Neural cell (in vitro differentiated cells): ENCODE measurements around the gene CACNA1S. TPM values are rescaled to one million over a fixed set of nuclear protein-coding genes. Genes with fewer than 3 reads are reported as not detected.

Source experiments
- H2AFZ ChIP-seq: fragments of 200-600, 300-800 bp; sonication (generic), shearing (Covaris generic); 2 replicates; pipeline ENCODE4 v1.6.0; 2014; ENCODE audit warnings: low read depth, mild to moderate bottlenecking, antibody characterized with exemption, low read length, moderate library complexity
- H3F3A ChIP-seq: fragments of 200-600 bp; shearing (Covaris generic); 2 replicates; pipeline ENCODE4 v1.6.1; 2016; ENCODE audit warnings: mild to moderate bottlenecking, moderate library complexity, mixed read lengths, antibody characterized with exemption, low read length; ENCODE audit not compliant: insufficient read depth, poor library complexity, severe bottlenecking
- H3K27ac ChIP-seq: fragments of 200-600, 300-800 bp; sonication (generic), shearing (Covaris generic); 2 replicates; pipeline ENCODE4 v1.5.1; 2014; ENCODE audit warnings: mild to moderate bottlenecking, low read length, moderate library complexity
- H3K27me3 ChIP-seq: fragments of 300-800, 200-600 bp; sonication (generic), shearing (Covaris generic); 2 replicates; pipeline ENCODE4 v1.6.0; 2014; ENCODE audit warnings: mild to moderate bottlenecking, low read depth, low read length, moderate library complexity; ENCODE audit not compliant: insufficient read depth
- H3K36me3 ChIP-seq: fragments of 300-800, 200-600 bp; sonication (generic), shearing (Covaris generic); 2 replicates; pipeline ENCODE4 v1.5.1; 2014; ENCODE audit warnings: mild to moderate bottlenecking, antibody characterized with exemption, low read length, moderate library complexity; ENCODE audit not compliant: insufficient read depth
- H3K4me2 ChIP-seq: fragments of 300-800, 200-600 bp; sonication (generic), shearing (Covaris generic); 2 replicates; pipeline ENCODE4 v1.6.0; 2014; ENCODE audit warnings: mild to moderate bottlenecking, low read length
- H3K4me3 ChIP-seq: fragments of 300-800, 200-600 bp; sonication (generic), shearing (Covaris generic); 2 replicates; pipeline ENCODE4 v1.5.1; 2014; ENCODE audit warnings: mild to moderate bottlenecking, low read length, moderate library complexity
- H3K79me2 ChIP-seq: fragments of 200-600 bp; shearing (Covaris generic); replicated peaks from 2 replicates; pipeline ENCODE4 v1.6.0; 2014; ENCODE audit warnings: mild to moderate bottlenecking, low read length, moderate library complexity; ENCODE audit not compliant: insufficient read depth
- H3K9ac ChIP-seq: fragments of 300-800, 200-600 bp; sonication (generic), shearing (Covaris generic); 2 replicates; pipeline ENCODE4 v1.6.1; 2016; ENCODE audit warnings: mild to moderate bottlenecking, low read length, mixed read lengths
- H3K9me2 ChIP-seq: fragments of 200-600 bp; shearing (Covaris generic); 2 replicates; pipeline ENCODE4 v1.6.1; 2016; ENCODE audit warnings: mild to moderate bottlenecking, low read length, mixed read lengths; ENCODE audit not compliant: insufficient read depth
- H3K9me3 ChIP-seq: fragments of 200-600, 300-800 bp; sonication (generic), shearing (Covaris generic); 2 replicates; pipeline ENCODE4 v1.6.1; 2016; ENCODE audit warnings: mild to moderate bottlenecking, mixed run types, low read length, moderate library complexity, mixed read lengths
- H4K20me1 ChIP-seq: fragments of 200-600 bp; shearing (Covaris generic); 2 replicates; pipeline ENCODE4 v1.6.1; 2016; ENCODE audit warnings: mild to moderate bottlenecking, mixed run types; ENCODE audit not compliant: insufficient read depth
- EP300 ChIP-seq: fragments of 450-650 bp; conservative IDR thresholded peaks from 2 replicates; pipeline ENCODE4 v1.6.1; 2014; ENCODE audit warnings: antibody characterized with exemption, mild to moderate bottlenecking, moderate library complexity; ENCODE audit not compliant: poor library complexity, severe bottlenecking
- MXI1 ChIP-seq: fragments of 450-650 bp; conservative IDR thresholded peaks from 2 replicates; pipeline ENCODE4 v1.6.1; 2014; ENCODE audit warnings: antibody characterized with exemption, mild to moderate bottlenecking; ENCODE audit not compliant: poor library complexity, severe bottlenecking
- POLR2AphosphoS5 ChIP-seq: IDR thresholded peaks from 2 replicates; pipeline ENCODE4 v1.6.1; 2012
- RAD21 ChIP-seq: fragments of 450-650 bp; conservative IDR thresholded peaks from 2 replicates; pipeline ENCODE4 v1.6.1; 2014; ENCODE audit warnings: antibody characterized with exemption, mild to moderate bottlenecking, moderate library complexity
- SMC3 ChIP-seq: fragments of 450-650 bp; conservative IDR thresholded peaks from 2 replicates; pipeline ENCODE4 v1.6.1; 2014; ENCODE audit warnings: antibody characterized with exemption, mild to moderate bottlenecking, moderate library complexity; ENCODE audit not compliant: poor library complexity
- TAF1 ChIP-seq: IDR thresholded peaks from 2 replicates; pipeline ENCODE4 v1.6.1; 2012; ENCODE audit warnings: low read depth
- polyA plus RNA-seq: library from polyadenylated mRNA; depleted of rRNA; stranded (reverse); fragments of >200 nt; gene quantifications from 2 replicates; pipeline ENCODE4 v1.2.3, GENCODE V29; 2014
- TF ChIP-seq, protein P1 (sequence below): fragments of 450-650 bp; IDR thresholded peaks from 2 replicates; pipeline ENCODE4 v1.5.1; 2014; ENCODE audit warnings: antibody characterized with exemption, mild to moderate bottlenecking, moderate library complexity; ENCODE audit not compliant: poor library complexity, severe bottlenecking
- TF ChIP-seq, protein P2 (sequence below): IDR thresholded peaks from 2 replicates; pipeline ENCODE4 v1.6.1; 2012; ENCODE audit warnings: borderline replicate concordance

CACNA1S gene
- polyA plus RNA-seq, 1 donor from 2014 or later: 0.05 TPM

DNA sequence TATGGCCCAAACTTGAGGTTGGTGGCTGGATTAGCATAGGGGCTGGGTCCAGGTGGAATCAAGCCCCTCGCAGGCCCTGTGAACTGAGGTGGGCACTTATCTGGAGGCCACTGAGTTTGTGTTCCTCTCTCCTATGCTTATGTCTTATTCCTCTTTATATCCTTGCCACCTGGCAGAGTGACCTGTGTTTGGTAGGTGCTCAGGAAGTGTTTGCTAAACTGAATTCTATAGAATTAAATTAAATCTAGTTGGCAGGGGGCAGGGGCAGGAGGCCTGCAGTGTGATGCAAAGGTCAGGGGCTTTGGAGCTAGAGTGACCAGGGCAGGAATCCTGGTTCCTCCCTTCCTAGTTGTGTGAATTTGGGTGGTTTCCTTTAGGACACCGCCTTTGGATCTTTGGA lies 43.1 kb upstream of the CACNA1S start:
- Histone ChIP-seq H3K27me3 (no peaks in the 10 kb centered on the region), H3K4me3 (no peak overlapping the region), H3K36me3 (no peaks in the 10 kb centered on the region), H3K9me3 (no peaks in the 10 kb centered on the region), H3K9me2 (no peaks in the 10 kb centered on the region), H3F3A (no peaks in the 10 kb centered on the region), H3K79me2 (peaks cover 11% of the 10 kb centered on the region), H2AFZ (no peak overlapping the region), H3K9ac (no peak overlapping the region), H3K4me2 (no peak overlapping the region), H4K20me1 (no peaks in the 10 kb centered on the region), H3K27ac (no peak overlapping the region)
- TF ChIP-seq, protein P1, sequence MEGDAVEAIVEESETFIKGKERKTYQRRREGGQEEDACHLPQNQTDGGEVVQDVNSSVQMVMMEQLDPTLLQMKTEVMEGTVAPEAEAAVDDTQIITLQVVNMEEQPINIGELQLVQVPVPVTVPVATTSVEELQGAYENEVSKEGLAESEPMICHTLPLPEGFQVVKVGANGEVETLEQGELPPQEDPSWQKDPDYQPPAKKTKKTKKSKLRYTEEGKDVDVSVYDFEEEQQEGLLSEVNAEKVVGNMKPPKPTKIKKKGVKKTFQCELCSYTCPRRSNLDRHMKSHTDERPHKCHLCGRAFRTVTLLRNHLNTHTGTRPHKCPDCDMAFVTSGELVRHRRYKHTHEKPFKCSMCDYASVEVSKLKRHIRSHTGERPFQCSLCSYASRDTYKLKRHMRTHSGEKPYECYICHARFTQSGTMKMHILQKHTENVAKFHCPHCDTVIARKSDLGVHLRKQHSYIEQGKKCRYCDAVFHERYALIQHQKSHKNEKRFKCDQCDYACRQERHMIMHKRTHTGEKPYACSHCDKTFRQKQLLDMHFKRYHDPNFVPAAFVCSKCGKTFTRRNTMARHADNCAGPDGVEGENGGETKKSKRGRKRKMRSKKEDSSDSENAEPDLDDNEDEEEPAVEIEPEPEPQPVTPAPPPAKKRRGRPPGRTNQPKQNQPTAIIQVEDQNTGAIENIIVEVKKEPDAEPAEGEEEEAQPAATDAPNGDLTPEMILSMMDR: no peak
- TF ChIP-seq MXI1 (no peak), TAF1 (no peak), RAD21 (no peak), SMC3 (no peak), EP300 (no peak)

DNA sequence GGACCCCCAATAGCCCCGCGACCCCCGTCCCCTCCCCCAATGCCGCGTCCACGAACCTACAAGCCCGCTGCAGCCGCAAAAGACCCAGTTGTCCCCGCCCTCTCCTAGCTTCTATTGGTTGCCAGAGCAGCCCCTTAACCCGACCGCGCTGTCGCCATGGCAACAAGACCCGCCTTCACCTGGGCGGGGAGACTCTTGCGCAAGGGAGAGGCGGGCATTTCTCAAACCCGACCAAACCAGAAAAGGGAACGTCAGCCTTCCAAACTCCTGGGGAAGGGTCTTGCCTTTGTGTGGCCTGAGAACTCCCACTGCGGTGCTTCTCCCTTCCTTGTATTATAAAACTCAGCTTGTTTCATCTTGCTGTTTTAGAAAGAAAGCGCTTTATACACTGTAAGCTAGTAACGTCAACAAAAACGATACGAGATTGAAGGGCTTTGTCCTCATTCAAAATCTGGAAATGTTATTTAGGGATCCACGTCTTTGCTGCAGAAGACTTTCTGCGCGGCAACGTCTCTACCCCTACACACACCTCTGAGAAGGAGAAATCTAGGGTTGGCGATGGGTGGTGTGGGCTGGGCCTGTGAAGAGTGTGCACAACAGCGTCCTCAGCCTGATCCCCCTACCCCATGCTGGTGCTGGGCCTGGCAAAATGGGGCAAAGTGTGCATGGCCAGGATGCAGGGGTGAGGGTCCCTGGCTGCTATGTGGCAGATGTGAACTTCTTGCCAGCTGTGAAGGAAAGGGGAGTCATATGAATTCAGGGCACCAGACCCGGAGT lies 42.4 kb upstream of the CACNA1S start, which contains the start of gene TMEM9:
Gene TMEM9 (minus strand): TSS at position 86 of the 777 bp plus-strand sequence. CDS start 551 bp downstream, outside the sequence.
- H3K4me2 ChIP-seq: peak within 1 kb of the TSS; percentile 78
- peak within 1 kb of the TSS; percentile 71 for H2AFZ ChIP-seq
- H3F3A ChIP-seq: no peaks in the 10 kb centered on the region
- TF ChIP-seq TAF1 (no peak), MXI1 (no peak), SMC3 (no peak), POLR2AphosphoS5 (peak; percentile 89), EP300 (no peak)
- TF ChIP-seq, protein P2, sequence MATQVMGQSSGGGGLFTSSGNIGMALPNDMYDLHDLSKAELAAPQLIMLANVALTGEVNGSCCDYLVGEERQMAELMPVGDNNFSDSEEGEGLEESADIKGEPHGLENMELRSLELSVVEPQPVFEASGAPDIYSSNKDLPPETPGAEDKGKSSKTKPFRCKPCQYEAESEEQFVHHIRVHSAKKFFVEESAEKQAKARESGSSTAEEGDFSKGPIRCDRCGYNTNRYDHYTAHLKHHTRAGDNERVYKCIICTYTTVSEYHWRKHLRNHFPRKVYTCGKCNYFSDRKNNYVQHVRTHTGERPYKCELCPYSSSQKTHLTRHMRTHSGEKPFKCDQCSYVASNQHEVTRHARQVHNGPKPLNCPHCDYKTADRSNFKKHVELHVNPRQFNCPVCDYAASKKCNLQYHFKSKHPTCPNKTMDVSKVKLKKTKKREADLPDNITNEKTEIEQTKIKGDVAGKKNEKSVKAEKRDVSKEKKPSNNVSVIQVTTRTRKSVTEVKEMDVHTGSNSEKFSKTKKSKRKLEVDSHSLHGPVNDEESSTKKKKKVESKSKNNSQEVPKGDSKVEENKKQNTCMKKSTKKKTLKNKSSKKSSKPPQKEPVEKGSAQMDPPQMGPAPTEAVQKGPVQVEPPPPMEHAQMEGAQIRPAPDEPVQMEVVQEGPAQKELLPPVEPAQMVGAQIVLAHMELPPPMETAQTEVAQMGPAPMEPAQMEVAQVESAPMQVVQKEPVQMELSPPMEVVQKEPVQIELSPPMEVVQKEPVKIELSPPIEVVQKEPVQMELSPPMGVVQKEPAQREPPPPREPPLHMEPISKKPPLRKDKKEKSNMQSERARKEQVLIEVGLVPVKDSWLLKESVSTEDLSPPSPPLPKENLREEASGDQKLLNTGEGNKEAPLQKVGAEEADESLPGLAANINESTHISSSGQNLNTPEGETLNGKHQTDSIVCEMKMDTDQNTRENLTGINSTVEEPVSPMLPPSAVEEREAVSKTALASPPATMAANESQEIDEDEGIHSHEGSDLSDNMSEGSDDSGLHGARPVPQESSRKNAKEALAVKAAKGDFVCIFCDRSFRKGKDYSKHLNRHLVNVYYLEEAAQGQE: peak; percentile 26
- TF ChIP-seq, protein P1: no peak
- H3K27me3 ChIP-seq: no peaks in the 10 kb centered on the region
- peak within 1 kb of the TSS; percentile 52 for H3K27ac ChIP-seq
- peaks cover 11% of the 10 kb centered on the region for H3K79me2 ChIP-seq
- H3K9me3 ChIP-seq: no peaks in the 10 kb centered on the region
- H3K9me2 ChIP-seq: no peaks in the 10 kb centered on the region
- peak within 1 kb of the TSS; percentile 83 for H3K4me3 ChIP-seq
- H4K20me1 ChIP-seq: no peaks in the 10 kb centered on the region
- H3K36me3 ChIP-seq: no peaks in the 10 kb centered on the region
- peak within 1 kb of the TSS; percentile 85 for H3K9ac ChIP-seq
